HPDE6-E6E7 (cell line): ENCODE measurements around the gene UBE2R2.
"Not testable (repeated sequence)": the region's sequence is repeated elsewhere in the genome, so short reads cannot be mapped to it uniquely, and the experiment has no call there.

Experiments
- DNase-seq: peaks from one replicate; pipeline ENCODE4 v3.0.0; 2011; ENCODE audit warnings: missing footprints; ENCODE audit errors: extremely low spot score

UBE2R2 gene

DNA sequence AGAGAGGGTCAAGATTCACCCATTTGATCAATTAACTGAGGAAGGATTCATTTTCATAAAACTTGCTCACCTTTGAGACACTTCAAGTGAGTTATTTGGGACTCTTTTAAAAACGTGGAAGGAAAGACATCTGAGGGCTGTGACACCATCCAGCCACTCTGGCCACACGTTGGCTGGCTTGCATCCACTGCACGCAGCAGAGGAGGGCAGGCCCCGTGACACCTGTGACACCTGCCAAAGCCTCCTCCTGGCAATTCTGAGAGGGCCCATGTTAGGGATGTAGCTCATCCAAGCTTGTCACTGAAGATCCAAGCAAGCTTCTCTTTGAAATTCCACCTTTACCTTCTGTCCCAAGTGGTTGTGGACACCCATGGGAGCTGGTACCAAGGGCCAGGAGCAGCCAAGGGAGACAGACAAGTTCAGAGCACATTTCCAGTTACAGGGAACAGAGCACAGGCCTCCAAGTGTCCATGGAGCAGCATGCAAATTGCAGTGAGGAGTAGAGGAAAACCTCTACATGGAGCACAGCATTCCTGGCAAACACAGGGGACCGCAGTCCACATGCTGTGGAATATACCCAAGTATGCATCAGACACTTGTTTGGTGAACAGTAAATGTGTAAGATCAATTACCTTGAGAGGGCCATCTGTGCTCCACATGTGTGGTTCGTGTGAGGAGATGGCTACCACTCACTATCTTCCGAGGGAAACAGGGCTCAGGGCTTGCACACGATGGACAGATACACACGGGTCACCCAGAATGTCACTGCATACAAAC is 16.8 kb upstream of the UBE2R2 start:
- no peak for DNase-seq

- DNase-seq, result no peak
Observed at GRCh38 chr9:33800886-33801285, 16.1 kb upstream of the UBE2R2 start.

GRCh38 chr9:33801943-33802500 is 14.9 kb upstream of the UBE2R2 start:
- not testable (repeated sequence) for DNase-seq

- not testable (repeated sequence) for DNase-seq
Observed at GRCh38 chr9:33804196-33804595, 12.8 kb upstream of the UBE2R2 start.

DNA sequence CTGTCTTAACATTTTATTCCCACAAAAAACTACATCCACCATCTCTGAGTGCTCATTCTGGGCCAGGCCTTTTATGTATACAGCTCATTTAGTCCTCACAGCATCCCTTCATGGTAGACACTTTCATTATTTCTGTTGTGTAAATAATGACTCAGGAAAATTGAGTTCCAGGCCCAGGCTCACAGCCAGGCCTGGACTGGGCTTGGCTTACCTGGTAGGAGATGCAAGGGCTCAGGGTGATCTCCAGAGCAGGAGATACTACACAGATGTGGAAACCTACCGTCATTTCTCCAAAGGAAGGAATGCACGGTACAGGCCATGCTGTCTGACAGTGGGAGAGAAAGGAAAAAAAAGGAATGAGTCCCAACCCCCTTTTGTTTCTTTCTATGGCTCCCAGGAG is 9.8 kb upstream of the UBE2R2 start:
- DNase-seq, result not testable (repeated sequence)

GRCh38 chr9:33808979-33809322 is 8.0 kb upstream of the UBE2R2 start:
- DNase-seq, result not testable (repeated sequence)

DNA sequence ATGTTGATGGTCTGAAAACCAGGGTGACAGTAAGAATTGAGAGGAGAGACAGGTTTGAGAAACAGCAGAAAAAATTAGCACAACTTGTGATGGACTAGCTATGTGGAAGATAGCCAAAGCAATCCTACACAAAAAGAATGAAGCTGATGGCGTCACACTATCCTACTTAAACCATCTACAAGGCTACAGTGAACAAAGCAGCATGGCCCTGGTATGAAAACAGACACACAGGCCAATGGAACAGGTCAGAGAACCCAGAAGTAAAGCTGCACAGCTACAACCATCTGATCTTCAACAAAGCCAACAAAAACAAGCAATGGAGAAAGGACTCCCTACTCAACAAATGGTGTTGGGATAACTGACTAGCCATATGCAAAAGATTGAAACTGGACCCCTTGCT is 7.5 kb upstream of the UBE2R2 start:
- no peak for DNase-seq

DNA sequence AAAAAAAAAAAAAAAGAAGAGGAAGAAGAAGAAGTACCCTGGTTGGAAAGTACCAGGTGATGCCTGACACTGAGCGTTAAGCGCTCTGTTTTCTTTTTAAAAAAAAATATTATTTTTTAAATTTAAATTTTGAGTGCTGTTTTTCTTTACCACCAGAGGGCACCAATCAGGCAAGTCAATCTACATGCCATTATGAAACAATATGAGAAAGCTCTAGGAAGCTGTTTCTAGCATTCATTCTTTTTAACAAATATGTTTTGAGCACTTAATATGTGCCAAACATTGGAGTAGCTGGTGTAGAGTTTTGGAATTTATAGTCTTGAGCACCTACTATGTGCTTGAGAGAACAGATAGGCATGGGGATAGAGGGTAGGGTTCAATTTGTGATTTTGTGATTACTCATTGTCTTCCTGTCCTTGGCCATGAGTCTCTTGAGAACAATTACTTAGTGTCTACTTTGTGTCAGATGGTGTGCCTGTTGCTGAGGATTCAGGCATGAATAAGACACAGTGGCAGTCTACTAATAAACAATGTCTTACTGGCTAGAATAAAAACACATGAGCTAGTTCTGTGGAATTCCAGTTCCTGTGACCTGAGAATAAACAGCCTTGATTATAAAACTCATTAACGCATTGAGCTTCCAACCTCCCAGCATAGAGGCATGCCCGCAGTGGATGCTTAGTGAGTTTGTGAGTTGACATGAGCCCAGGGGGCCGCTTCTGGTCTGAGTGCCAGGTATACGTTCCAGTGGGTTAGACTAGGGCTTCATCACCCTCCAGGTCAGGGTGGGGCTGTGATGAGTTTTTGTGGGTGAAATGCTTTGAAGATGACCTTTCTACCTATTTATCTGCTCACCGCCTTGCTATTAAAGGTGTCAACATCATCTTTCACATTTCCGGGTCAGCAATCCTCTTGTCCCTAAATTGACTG is 3.0 kb upstream of the UBE2R2 start:
- peak; percentile 36 for DNase-seq

DNA sequence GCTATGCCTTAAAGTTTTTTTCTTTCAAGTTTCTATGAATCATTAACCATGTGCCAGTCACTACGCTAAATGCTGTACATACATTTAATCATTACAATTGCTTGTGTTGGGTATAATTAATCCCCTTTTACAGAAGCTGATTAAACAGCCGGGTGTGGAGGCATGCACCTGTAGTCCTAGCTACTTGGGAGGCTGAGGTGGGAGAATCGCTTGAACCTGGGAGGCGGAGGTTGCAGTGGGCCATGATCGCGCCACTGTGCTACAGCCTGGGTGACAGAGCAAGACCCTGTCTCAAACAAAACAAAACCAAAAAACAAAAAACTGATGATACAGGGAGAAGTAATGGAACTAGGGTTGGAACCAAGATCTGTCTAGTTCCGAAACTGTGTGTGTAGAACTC is 1.2 kb upstream of the UBE2R2 start:
- no peak for DNase-seq

GRCh38 chr9:33817327-33818166 is 587 bp downstream of the UBE2R2 start:
- peak; percentile 53 for DNase-seq

DNA sequence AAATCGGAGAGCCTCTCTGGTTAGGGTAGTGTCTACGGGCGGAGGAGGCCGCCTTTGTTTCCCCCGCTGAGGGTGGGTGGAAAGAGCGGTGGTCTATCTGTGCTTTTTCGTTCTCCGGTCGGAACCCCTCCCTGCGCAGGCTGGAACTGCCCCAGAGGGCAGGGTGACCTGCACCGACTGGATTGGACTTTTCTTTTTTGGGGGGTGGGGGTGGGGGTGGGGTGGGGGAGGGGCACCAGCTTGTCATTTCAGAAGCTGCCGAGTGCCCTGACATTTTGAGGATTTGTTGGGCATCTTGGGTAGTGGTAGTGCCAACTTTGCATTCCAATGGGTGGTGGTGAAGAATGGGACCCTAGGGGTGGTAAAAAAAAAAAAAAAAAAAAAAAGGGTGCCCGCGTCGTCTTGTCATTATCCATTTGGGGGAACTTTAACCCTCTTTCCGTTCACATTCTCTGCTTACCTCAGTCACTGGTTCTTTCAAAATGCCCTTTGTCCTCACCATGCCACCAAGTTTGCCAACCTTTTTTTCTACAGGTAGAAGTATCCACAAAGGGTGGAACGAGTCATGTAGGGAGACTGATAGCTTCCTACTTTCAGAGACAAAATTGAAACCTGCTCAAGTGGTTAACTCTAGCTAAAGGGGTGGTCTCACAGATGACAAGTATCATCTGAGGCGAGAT is 1.3 kb downstream of the UBE2R2 start:
- no peak for DNase-seq

DNA sequence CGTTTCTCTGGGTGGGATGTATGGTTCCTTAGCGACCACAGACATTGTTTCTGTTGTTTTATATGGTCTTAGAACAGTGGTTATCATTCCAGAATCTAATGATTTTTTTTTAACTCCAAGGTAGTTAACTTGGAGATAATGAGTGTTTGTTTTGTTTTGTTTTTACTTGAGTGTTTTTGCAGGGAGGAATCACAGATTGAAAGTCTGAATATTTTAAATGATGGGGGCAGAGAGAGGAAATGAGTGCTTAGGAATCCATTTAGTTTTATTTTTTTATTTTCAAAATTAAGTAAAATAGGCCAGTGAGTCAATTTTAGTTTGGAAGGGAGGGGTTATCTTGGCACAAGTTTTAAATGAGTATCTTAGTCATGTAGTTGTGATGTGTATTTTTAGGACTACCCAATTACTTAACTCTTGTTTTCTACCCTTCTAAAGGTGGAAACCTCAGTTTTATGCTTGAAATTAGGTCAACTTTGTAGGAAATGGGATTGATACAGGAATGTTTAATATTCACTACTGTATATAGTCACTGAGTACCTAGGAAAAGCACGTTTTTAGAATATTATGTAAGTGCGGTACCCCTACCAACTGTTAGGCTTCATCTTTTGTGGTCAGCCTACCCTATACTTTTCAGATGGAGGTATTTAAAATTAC is 2.0 kb downstream of the UBE2R2 start:
- no peak for DNase-seq

DNA sequence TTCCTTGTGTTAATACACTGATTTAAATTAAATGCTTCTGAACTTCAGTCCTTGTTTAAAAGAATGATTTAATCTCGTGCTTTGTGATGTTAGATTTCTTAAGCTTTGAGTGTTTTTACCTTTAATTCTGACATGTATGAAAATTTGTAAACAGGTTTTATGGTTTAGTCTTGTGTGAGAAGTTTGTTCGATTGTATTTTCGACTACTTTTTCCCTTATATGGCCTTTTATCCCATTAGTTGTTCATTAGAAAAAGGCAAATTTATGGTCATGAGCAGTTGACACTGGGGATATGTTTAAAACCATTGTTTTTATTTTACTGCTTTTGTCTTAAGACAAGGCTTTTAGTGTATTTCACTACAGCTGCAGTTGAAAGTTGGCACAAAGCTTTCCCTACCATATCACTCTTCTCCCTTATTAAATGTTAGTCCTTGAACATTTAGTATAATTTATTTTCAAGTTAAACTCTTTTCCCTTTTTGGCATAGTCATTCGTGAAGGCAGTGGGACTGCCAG is 3.3 kb downstream of the UBE2R2 start:
- DNase-seq, result no peak

GRCh38 chr9:33823801-33824200 is 6.8 kb downstream of the UBE2R2 start:
- no peak for DNase-seq

- DNase-seq, result not testable (repeated sequence)
Observed at GRCh38 chr9:33827285-33827684, 10.3 kb downstream of the UBE2R2 start.

GRCh38 chr9:33829641-33830230 is 12.8 kb downstream of the UBE2R2 start:
- DNase-seq, result not testable (repeated sequence)

DNA sequence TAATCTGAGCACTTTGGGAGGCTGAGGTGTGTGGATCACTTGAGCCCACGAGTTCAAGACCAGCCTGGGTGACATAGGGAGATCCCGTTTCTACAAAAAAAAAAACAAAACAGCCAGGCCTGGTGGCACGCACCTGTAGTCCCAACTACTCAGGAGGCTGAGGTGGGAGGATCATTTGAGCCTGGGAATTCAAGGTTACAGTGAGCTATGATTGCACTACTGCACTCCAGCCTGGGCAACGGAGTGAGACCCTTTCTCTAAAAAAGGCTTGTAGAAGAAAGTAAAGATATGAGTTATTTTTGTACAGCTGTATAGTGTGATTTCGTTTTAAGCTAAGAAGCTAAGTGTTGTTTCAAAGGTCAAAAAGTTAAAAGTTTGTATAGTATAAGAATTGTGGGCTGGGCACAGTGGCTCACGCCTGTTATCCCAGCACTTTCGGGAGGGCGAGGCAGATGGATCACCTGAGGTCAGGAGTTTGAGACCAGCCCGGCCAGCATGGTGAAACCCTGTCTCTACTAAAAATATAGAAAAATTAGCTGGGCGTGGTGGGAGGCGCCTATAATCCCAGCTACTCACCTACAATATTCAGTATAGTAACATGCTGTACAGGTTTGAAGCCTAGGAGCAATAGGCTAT is 18.8 kb downstream of the UBE2R2 start:
- DNase-seq, result no peak

DNA sequence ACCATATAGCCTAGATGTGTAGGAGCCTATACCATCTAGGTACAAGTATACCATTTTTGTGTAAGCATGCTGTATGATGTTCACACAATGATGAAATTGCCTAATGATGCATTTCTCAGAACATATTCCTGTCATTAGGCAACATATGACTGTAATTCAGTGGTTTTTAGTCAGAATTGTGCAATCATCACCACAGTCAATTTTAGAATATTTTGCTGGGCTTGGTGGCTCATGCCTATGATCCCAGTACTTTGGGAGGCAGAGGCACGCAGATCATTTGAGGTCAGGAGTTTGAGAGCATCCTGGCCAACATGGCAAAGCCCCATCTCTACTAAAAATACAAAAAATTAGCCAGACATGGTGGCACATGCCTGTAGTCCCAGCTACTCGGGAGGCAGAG is 19.3 kb downstream of the UBE2R2 start:
- not testable (repeated sequence) for DNase-seq

- no peak for DNase-seq
Observed at GRCh38 chr9:33837138-33837537, 20.2 kb downstream of the UBE2R2 start.
